ENCODE measurements around the gene WLS. TPM values are rescaled to one million over a fixed set of nuclear protein-coding genes. Genes with fewer than 3 reads are reported as not detected.

The WLS gene
- total RNA-seq, 8 experiments from 2014 or later: 13.4 to 430 (median 75.4) TPM

DNA sequence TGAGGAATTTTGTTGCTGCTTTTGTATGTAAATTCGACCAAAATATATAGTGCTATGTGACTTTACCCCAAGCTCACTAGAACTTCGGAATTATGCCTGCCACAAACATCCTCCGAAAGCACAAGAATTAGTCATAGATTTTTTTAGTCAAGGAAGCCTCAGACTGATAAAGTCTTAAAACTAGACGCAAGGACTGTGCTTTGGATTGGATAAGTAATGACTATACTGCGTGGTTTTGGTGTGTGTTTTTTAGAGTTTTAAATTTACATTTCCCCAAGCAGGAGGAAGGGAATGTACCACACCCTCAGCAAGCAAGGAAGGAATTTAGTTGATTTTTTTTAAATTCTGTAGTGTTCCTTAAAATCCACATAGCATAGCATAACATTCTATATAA is 10.3 kb downstream of the WLS start:
- in situ Hi-C loops (cut with MboI; ENCODE audit: low pct_unique_long_range_greater_than_20kb in 2 of 9, low sequenced_read_pairs in 9 of 9, unreplicated experiment in 9 of 9): no loop called here
- no peak overlapping the region for H3K4me3 ChIP-seq
- ATAC-seq (replicated peaks in 6 of 8): peak in 3 of 8 experiments; percentile 78 to 88 (median 86)
- H3K4me1 ChIP-seq (replicated peaks in 1 of 2): peaks cover 10 to 12% of the 10 kb centered on the region in 2 donors
- 0 to 100% (median 80%) methylated on average over 1 to 5 of the region's 5 CpGs; no CpG with 5 or more reads in 2 of the 10 experiments for whole genome bisulfite sequencing, 10 experiments
- H3K27ac ChIP-seq: no peak overlapping the region

DNA sequence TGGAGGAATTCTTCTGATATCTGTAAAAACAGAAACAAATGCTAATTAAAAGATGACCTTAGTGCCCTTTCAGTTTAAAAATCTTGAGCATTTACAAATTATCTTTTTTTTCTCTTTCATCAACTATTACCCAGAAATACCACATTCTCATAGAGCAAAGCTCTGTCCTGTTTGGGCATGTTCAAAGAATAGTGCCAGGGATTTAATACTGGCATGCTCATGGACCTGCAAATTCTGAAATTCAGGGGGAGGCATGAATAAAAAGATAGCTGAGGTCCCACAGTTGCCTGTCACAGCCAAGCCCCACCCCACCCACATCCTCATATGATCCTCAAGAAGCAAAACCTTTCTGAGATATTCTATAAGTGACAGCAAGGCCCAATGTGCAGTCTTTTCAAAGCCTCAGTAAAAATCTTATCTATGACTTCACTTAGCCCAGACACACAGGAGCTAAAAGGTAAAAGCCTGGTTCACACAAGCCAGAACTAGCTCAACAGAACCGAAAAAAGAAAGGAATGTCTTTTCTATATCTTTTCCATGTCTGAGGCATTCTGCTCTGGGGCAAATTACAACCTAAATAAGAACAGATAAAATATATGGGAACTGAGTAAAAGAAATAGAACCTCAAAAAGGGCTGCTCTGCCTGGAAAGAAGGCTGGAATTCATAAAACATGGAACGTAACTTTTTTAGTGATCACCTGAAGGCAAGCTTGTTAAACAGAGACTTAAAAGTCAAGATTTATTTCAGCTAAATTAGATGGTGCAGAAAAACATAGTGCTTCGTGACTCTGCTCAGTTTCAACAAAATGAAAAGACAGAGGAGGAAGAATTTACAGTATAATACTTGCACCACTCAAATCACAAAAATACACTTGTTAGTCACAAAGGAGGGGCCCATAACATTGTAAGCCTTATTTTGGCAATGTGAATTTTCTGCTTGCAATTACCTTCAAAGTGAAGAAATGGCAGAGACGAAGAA is 11.0 kb downstream of the WLS start:
- WGBS, 10 experiments: 29 to 87% (median 80%) methylated on average over 2 to 4 of the region's 4 CpGs; no CpG with 5 or more reads in 1 of the 10 experiments
- in situ Hi-C loops (cut with MboI; ENCODE audit: low pct_unique_long_range_greater_than_20kb in 2 of 9, low sequenced_read_pairs in 9 of 9, unreplicated experiment in 9 of 9): no loop called here
- Histone ChIP-seq H3K4me3 (no peak overlapping the region), H3K4me1 (replicated peaks in 1 of 2) (peaks cover 17 to 19% of the 10 kb centered on the region in 2 donors), H3K27ac (no peak overlapping the region)
- ATAC-seq (replicated peaks in 6 of 8): peak in 3 of 8 experiments; percentile 4 to 48 (median 25)

DNA sequence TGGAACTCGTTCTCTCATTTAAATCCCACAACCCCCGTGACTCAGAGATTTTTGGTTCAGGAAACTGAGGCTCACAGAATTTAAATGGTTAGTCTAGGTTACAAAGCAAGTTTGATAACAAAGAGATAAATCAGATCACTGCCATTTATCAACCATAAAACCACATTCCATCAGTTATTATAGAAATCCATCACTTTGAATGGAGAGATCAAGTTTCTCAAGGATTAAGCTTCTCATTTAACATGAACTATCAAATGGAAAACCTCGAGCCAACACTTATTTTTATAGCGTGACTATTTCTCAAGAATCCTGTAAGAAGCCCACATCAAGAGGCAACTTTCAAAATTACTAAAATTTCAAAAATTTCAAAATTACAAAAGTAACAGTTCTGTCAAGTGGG is 11.9 kb downstream of the WLS start:
- Histone ChIP-seq H3K4me1 (replicated peaks in 1 of 2) (peaks cover 18 to 19% of the 10 kb centered on the region in 2 donors), H3K4me3 (no peak overlapping the region), H3K27ac (no peak overlapping the region)
- in situ Hi-C loops (cut with MboI; ENCODE audit: low pct_unique_long_range_greater_than_20kb in 2 of 9, low sequenced_read_pairs in 9 of 9, unreplicated experiment in 9 of 9): no loop called here
- WGBS, 10 experiments: 63 to 100% (median 87%) methylated on average over 2 to 4 of the region's 4 CpGs; no CpG with 5 or more reads in 1 of the 10 experiments
- no peak for ATAC-seq (replicated peaks in 6 of 8)

DNA sequence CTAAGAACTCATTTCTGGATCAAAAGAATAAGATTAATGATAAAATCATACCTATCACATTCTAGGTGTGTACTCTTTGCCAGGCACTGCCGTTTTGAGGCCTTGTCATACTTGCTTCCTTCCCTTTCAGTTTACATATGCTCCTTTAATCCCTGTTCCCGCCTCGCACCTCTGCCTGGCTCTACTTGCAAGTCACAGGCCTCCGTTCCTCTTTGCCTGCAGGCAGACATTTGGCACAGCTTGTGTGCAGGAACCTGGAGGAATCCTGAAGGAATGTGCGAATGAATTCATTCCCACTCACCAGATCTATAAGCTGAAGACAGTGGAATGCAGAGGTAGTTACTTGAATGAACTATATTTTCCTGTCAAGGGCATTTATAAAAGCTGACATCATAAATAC is 13.8 kb downstream of the WLS start:
- Histone ChIP-seq H3K4me3 (no peak overlapping the region), H3K4me1 (replicated peaks in 1 of 2) (peaks cover 18 to 19% of the 10 kb centered on the region in 2 donors), H3K27ac (no peak overlapping the region)
- in situ Hi-C loops (cut with MboI; ENCODE audit: low pct_unique_long_range_greater_than_20kb in 2 of 9, low sequenced_read_pairs in 9 of 9, unreplicated experiment in 9 of 9): no loop called here
- 0 to 88% (median 67%) methylated on average over 3 to 5 of the region's 5 CpGs; no CpG with 5 or more reads in 2 of the 10 experiments for WGBS, 10 experiments
- ATAC-seq (replicated peaks in 6 of 8): peak in 3 of 8 experiments; percentile 11 to 66 (median 21)

DNA sequence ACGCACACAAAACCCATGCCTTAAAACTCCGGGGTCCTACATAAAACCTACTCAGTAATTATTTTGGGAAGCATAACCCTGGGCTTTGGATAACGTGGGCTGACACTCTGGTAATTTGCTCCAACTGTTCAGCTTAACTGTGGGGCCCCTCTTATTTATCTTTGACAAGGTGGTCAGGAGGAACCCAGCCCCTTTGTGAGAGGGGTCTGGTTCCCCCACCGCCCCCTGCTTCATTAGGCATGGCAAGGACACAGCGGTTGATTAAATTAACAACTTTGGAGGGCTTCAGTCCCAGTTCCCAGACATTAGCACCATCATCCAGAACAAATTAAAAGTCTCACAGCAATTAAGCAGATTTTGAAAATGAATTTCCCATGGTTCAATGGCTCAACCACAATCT is 14.7 kb downstream of the WLS start:
- H3K27ac ChIP-seq: no peak overlapping the region

DNA sequence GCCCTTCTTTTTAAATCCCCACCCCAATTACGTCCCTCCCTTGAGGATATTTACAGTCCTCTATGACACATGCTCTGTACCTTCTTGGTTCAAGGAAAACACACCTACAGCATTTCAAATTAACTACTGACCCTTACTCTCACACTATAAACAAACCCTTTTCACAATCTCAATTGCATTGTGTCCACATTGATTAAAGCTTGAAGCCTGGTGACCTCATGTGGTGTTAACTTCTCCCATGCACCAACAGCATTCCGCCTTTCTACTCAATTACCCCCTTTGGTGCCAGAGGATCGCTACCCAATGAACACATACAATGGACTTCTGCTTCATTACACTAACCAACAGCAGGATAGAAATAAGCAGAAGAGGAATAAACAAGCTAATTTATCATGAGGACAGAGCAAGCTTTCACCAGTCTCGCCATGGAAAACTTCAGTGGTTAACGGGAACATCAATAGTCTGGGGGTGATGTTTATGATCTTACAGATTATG is 15.2 kb downstream of the WLS start:
- no peak overlapping the region for H3K27ac ChIP-seq
- H3K4me3 ChIP-seq: no peak overlapping the region
- WGBS, 10 experiments: 0 to 88% (median 23%) methylated on average over 1 to 5 of the region's 5 CpGs; no CpG with 5 or more reads in 2 of the 10 experiments
- ATAC-seq (replicated peaks in 6 of 8): peak in 5 of 8 experiments; percentile 68 to 98 (median 97)
- H3K4me1 ChIP-seq (replicated peaks in 1 of 2): peaks cover 16 to 19% of the 10 kb centered on the region in 2 donors
- in situ Hi-C loops (cut with MboI; ENCODE audit: low pct_unique_long_range_greater_than_20kb in 2 of 9, low sequenced_read_pairs in 9 of 9, unreplicated experiment in 9 of 9): no loop called here

More for the DNA sequence above, 14.7 kb downstream of the WLS start:
- in situ Hi-C loops (cut with MboI; ENCODE audit: low pct_unique_long_range_greater_than_20kb in 2 of 9, low sequenced_read_pairs in 9 of 9, unreplicated experiment in 9 of 9): no loop called here
- H3K4me1 ChIP-seq (replicated peaks in 1 of 2): peaks cover 18 to 19% of the 10 kb centered on the region in 2 donors
- no peak overlapping the region for H3K4me3 ChIP-seq
- 25 to 94% (median 48%) methylated on average over 2 to 5 of the region's 5 CpGs; no CpG with 5 or more reads in 3 of the 10 experiments for WGBS, 10 experiments
- ATAC-seq (replicated peaks in 6 of 8): peak in 2 of 8 experiments; percentile 37 to 53

DNA sequence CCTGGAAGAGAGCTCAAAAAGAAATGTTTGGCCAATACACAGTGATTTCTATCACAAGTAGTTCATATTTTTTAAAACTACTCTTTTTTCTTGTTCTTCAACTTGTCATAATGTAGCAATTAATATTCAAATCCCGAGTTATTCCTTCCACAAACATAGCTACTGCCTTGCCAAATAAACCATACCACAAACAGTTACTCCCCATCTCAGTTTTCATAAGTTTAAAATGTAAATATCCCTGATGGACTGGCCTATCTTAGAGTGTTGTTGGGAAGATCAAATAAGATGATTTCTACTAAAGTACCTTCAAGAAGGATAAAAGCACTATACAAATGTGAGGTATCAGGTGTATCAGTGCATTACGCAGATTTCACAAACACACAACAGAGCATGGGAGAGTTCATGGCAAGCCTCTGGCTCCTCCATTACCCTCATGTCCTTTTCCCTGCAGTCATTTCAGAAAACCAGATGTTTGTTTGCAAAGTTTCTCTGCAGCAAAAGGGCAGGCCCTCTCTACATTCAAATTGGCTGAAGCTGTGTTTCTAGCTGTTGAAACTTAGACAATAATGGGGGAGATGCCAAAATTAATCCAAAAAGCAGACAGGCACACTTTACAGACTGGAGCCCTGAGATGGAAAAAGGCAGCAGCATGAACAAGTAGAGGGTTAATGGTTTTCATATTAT is 16.1 kb downstream of the WLS start:
- peak in 3 of 8 experiments; percentile 51 to 60 (median 53) for ATAC-seq (replicated peaks in 6 of 8)
- Histone ChIP-seq H3K4me1 (replicated peaks in 1 of 2) (peaks cover 15 to 26% of the 10 kb centered on the region in 2 donors), H3K27ac (no peak overlapping the region), H3K4me3 (no peak overlapping the region)
- in situ Hi-C loops (cut with MboI; ENCODE audit: low pct_unique_long_range_greater_than_20kb in 2 of 9, low sequenced_read_pairs in 9 of 9, unreplicated experiment in 9 of 9): no loop called here
- WGBS, 10 experiments: 0 to 100% (median 76%) methylated on average over 1 to 2 of the region's 2 CpGs

DNA sequence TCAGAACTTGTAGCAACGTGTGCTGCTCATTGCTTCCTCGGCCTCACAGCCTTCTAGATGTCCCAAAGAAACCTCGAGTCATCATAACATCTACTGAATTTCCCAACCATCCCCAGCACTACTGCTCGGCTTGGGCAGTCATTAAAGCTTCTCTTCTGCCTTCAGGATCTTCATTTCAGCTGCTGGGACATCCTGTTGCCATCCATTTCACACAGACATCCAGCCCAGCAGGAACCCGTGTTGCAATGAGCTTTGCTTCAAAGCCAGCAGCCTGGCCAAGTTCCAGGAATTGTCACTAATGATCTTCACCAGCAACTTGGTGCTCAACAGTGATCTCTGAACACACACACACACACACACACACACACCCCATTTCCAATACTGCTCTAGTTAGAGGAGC is 18.5 kb downstream of the WLS start:
- WGBS, 10 experiments: 0 to 100% (median 67%) methylated on average over 1 to 5 of the region's 5 CpGs; no CpG with 5 or more reads in 1 of the 10 experiments
- peak in 2 of 8 experiments; percentile 11 to 13 for ATAC-seq (replicated peaks in 6 of 8)
- H3K27ac ChIP-seq: no peak overlapping the region
- in situ Hi-C loops (cut with MboI; ENCODE audit: low pct_unique_long_range_greater_than_20kb in 2 of 9, low sequenced_read_pairs in 9 of 9, unreplicated experiment in 9 of 9): no loop called here
- H3K4me1 ChIP-seq (replicated peaks in 1 of 2): peaks cover 15 to 29% of the 10 kb centered on the region in 2 donors
- no peak overlapping the region for H3K4me3 ChIP-seq

DNA sequence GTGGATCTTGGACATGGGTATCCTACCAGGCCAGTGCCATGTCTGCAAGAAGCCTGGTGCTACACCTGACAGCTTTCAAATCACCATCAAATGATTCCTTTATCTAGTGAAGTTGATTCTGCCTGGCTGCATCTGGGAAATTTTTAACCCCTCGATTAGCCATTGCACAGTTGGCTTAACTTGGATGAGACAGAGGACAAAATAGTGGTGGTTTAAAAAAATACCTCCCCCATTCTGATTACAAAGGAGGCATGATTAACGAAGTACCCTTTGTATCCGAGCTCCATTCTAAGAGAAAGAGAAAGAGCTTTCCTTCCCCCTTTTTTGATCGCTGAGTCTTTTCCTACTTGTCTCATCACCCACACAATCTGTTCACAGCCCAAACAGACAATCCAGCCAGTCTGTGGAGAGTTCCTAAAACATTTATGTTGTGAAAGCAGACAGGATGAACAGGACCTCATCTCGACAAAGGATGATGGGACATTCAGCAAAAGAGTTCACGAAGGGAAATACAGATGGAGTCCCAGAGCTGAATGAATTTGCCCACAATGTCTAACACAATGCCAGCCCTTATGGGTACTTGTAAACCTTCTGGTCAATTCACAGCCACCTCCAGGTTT is 20.5 kb downstream of the WLS start:
- in situ Hi-C loops (cut with MboI; ENCODE audit: low pct_unique_long_range_greater_than_20kb in 2 of 9, low sequenced_read_pairs in 9 of 9, unreplicated experiment in 9 of 9): no loop called here
- WGBS, 10 experiments: 0 to 98% (median 19%) methylated on average over 2 to 6 of the region's 6 CpGs
- peaks cover 6 to 19% of the 10 kb centered on the region in 2 donors for H3K4me1 ChIP-seq (replicated peaks in 1 of 2)

DNA sequence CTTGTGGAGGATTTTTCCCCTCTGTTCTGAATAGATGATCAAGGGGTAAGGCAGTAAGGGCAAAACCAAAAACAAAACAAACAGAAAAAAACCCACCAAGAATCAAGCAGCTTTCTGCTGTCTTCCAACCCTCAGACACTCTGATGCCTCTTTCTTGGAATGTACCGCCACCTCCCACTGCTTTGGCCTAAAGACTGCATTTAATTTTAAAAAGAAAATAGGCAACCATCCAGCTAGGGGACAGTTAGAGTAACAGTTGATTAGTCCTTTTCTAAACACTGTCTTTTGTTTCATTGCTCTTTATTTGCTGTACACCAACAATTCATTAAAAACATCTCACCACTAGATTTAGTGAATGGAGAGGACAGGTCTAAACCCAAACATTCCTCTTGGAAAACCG is 21.5 kb downstream of the WLS start:
- no peak overlapping the region for H3K27ac ChIP-seq
- no peak overlapping the region for H3K4me3 ChIP-seq
- peaks cover 0 to 12% of the 10 kb centered on the region in 2 donors for H3K4me1 ChIP-seq (replicated peaks in 1 of 2)
- WGBS, 10 experiments: 67 to 100% (median 86%) methylated on average over 1 to 2 of the region's 2 CpGs; no CpG with 5 or more reads in 2 of the 10 experiments
- ATAC-seq (replicated peaks in 6 of 8): no peak
- in situ Hi-C loops (cut with MboI; ENCODE audit: low pct_unique_long_range_greater_than_20kb in 2 of 9, low sequenced_read_pairs in 9 of 9, unreplicated experiment in 9 of 9): no loop called here

More for the DNA sequence above, 20.5 kb downstream of the WLS start:
- H3K4me3 ChIP-seq: no peak overlapping the region
- ATAC-seq (replicated peaks in 6 of 8): peak in 3 of 8 experiments; percentile 9 to 35 (median 30)
- H3K27ac ChIP-seq: no peak overlapping the region

DNA sequence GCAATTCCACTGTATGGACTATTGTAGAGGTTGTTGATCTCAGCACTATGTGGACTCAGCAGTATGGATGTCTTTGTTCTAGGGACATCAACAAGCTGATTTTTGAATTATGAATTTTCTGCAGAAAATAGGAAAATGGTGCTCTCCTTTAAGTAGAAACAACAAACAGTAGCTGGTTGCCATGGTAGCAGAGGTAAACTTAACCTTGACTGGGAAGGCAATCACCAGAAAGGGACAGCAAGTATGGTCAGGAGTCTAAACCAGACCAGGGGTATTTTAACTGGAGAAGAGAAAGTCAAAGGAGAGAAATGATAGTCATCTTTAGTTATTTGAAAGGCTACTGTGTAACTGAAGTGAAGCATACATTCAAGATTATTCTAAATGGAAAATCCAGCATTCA is 22.3 kb downstream of the WLS start:
- in situ Hi-C loops (cut with MboI; ENCODE audit: low pct_unique_long_range_greater_than_20kb in 2 of 9, low sequenced_read_pairs in 9 of 9, unreplicated experiment in 9 of 9): no loop called here
- H3K27ac ChIP-seq: no peak overlapping the region
- H3K4me1 ChIP-seq (replicated peaks in 1 of 2): peaks cover 0 to 12% of the 10 kb centered on the region in 2 donors
- ATAC-seq (replicated peaks in 6 of 8): no peak
- H3K4me3 ChIP-seq: no peak overlapping the region

DNA sequence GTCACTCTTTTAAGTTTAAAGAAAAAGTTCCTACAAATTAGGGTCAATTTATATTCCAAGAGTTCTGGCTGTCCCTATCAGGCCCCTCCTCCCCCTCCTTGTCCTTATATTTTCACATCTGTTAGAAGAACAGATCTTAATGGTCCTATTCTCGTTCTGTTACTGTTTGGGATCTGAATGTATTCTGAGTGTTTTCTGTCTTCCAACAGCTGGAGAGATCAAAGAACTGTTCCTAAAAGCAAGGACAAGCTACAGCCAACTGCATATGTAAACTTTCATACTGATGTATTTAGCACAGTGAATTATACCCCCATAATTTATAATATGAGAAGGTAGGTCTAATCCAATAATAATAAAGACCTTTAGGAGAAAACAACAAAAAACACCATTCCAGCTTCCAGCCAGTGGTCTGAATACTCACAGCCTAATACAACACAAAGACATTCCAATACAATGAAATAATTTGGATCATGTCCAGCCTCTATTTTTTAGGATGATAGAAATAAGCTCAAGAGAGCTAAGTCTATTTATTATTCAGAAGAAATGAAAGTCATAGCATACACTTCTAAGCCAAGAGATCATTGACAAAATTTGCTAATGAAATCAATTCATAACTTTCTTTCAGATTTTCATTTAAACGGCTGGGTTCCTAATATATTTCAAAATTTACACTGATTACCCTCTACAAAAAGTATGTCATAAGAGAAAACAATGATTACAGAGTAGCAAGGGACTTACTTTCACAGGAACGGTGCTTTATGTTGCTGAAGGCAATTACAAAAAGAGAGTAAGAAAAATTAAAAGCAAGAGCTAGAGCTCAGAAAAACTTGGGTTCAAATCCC is 25.3 kb downstream of the WLS start:
- peak in 3 of 8 experiments; percentile 29 to 39 (median 31) for ATAC-seq (replicated peaks in 6 of 8)
- WGBS, 10 experiments: 16 to 92% (median 78%) methylated on average over 2 to 3 of the region's 3 CpGs

More for the DNA sequence above, 25.3 kb downstream of the WLS start:
- peaks cover 0 to 10% of the 10 kb centered on the region in 2 donors for H3K4me1 ChIP-seq (replicated peaks in 1 of 2)
- no peak overlapping the region for H3K4me3 ChIP-seq
- no peak overlapping the region for H3K27ac ChIP-seq
- in situ Hi-C loops (cut with MboI; ENCODE audit: low pct_unique_long_range_greater_than_20kb in 2 of 9, low sequenced_read_pairs in 9 of 9, unreplicated experiment in 9 of 9): no loop called here
